Endodermal cell (in vitro differentiated cells): Measurements from ENCODE around the gene ARL4D. TPM values are rescaled to one million over a fixed set of nuclear protein-coding genes. Genes with fewer than 3 reads are reported as not detected.

Experiments used
- DNase-seq: peaks from one replicate; pipeline ENCODE4 v3.0.0-alpha.2; 2017
- H3K27ac ChIP-seq: 2 replicates; pipeline ENCODE4 v1.5.1; 2013; ENCODE audit warnings: mild to moderate bottlenecking, low read depth, low read length, moderate library complexity
- H3K27me3 ChIP-seq: 2 replicates; pipeline ENCODE4 v1.6.1; 2013; ENCODE audit warnings: mild to moderate bottlenecking, low read length, moderate library complexity; ENCODE audit not compliant: insufficient read depth, control insufficient read depth, poor library complexity, severe bottlenecking
- H3K36me3 ChIP-seq: 2 replicates; pipeline ENCODE4 v1.7.0; 2013; ENCODE audit warnings: mild to moderate bottlenecking, low read length, moderate library complexity; ENCODE audit not compliant: control insufficient read depth, insufficient read depth
- H3K4me1 ChIP-seq: one replicate; pipeline ENCODE4 v1.7.0; 2013; ENCODE audit warnings: low read length; ENCODE audit not compliant: control insufficient read depth, insufficient read depth
- H3K4me3 ChIP-seq: 2 replicates; pipeline ENCODE4 v1.5.1; 2013; ENCODE audit warnings: mild to moderate bottlenecking, low read length, moderate library complexity
- H3K9ac ChIP-seq: 2 replicates; pipeline ENCODE4 v1.6.1; 2013; ENCODE audit warnings: mild to moderate bottlenecking, low read length, moderate library complexity; ENCODE audit not compliant: poor library complexity, severe bottlenecking; ENCODE audit errors: extremely low read depth
- H3K9me3 ChIP-seq: 2 replicates; pipeline ENCODE4 v1.6.1; 2013; ENCODE audit warnings: mild to moderate bottlenecking, low read length, moderate library complexity; ENCODE audit not compliant: control insufficient read depth
- H3K27ac Mint-ChIP-seq: 2 replicates; pipeline ENCODE4 v1.8.0; 2020; ENCODE audit warnings: mixed read lengths
- H3K27me3 Mint-ChIP-seq: 2 replicates; pipeline ENCODE4 v1.8.0; 2021; ENCODE audit warnings: mild to moderate bottlenecking, mixed read lengths; ENCODE audit not compliant: insufficient read depth
- H3K36me3 Mint-ChIP-seq: 2 replicates; pipeline ENCODE4 v1.8.0; 2020; ENCODE audit warnings: low read depth, mixed read lengths
- H3K4me1 Mint-ChIP-seq: 2 replicates; pipeline ENCODE4 v1.8.0; 2020; ENCODE audit warnings: mixed read lengths
- H3K4me3 Mint-ChIP-seq: 2 replicates; pipeline ENCODE4 v1.8.0; 2020; ENCODE audit warnings: mild to moderate bottlenecking, moderate library complexity, mixed read lengths
- H3K9me3 Mint-ChIP-seq: 2 replicates; pipeline ENCODE4 v1.8.0; 2020; ENCODE audit warnings: mild to moderate bottlenecking, mixed read lengths
- WGBS, 2 experiments: methylation state at CpG; one replicate each; pipeline versions ENCODE4 v1.1.5 to v1.1.7; 2013; ENCODE audit warnings: missing lambda C conversion rate in 2 of 2, mixed read lengths in 1 of 2; ENCODE audit not compliant: insufficient coverage in 1 of 2, insufficient read length in 1 of 2; 5-methylcytosine and 5-hydroxymethylcytosine counted together
- total RNA-seq, 2 donors: library from RNA; stranded (reverse); fragmentation: NEBNext Ultra II Directional in 1 of 2; extraction: Animal tissue kit (Norgen Biotek cat#: 25700) in 1 of 2; gene quantifications; 2 replicates in 1 of 2; 3 replicates in 1 of 2; pipeline ENCODE4 v1.2.1, GENCODE V29; 2021
- TF ChIP-seq, protein P1 (sequence below): fragments of 200-600 bp; sonication (generic); conservative IDR thresholded peaks from 2 replicates; pipeline ENCODE4 v1.5.0; 2021; ENCODE audit warnings: antibody characterized with exemption, mild to moderate bottlenecking

Gene ARL4D
- total RNA-seq, 2 donors from 2014 or later: 129 to 142 TPM

DNA sequence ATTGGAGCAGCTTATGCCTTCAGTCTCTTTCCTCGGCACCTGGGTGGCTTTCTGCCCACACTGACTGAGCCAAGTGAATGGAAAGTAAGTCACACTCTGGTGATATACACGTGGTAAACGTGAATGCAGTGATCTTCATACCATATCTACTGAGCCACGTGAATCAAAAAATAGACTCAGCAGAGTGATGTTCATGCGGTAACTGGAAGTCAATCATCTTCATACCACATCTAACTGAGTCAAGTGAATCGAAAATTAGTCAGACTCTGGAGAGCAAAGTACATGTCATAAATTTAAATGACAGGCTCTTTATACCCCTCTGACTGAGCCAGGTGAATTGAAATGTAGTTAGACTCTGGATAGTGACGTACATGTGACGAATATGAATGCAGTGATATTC, 47.1 kb upstream of the ARL4D start:
- Mint-ChIP-seq H3K9me3 (peaks cover 46% of the 10 kb centered on the region), H3K4me1 (peaks cover 17% of the 10 kb centered on the region), H3K36me3 (peaks cover 50% of the 10 kb centered on the region), H3K4me3 (no peak overlapping the region), H3K27me3 (no peaks in the 10 kb centered on the region), H3K27ac (no peak overlapping the region)
- Histone ChIP-seq H3K9me3 (peaks cover 63% of the 10 kb centered on the region), H3K9ac (no peak overlapping the region), H3K4me3 (no peak overlapping the region), H3K27me3 (no peaks in the 10 kb centered on the region), H3K4me1 (peaks cover 6% of the 10 kb centered on the region), H3K36me3 (peaks cover 30% of the 10 kb centered on the region), H3K27ac (no peak overlapping the region)
- no peak for DNase-seq
- TF ChIP-seq, protein P1, sequence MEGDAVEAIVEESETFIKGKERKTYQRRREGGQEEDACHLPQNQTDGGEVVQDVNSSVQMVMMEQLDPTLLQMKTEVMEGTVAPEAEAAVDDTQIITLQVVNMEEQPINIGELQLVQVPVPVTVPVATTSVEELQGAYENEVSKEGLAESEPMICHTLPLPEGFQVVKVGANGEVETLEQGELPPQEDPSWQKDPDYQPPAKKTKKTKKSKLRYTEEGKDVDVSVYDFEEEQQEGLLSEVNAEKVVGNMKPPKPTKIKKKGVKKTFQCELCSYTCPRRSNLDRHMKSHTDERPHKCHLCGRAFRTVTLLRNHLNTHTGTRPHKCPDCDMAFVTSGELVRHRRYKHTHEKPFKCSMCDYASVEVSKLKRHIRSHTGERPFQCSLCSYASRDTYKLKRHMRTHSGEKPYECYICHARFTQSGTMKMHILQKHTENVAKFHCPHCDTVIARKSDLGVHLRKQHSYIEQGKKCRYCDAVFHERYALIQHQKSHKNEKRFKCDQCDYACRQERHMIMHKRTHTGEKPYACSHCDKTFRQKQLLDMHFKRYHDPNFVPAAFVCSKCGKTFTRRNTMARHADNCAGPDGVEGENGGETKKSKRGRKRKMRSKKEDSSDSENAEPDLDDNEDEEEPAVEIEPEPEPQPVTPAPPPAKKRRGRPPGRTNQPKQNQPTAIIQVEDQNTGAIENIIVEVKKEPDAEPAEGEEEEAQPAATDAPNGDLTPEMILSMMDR: no peak
- WGBS, 2 experiments: 95 to 98% methylated on average over 8 of the region's 8 CpGs

DNA sequence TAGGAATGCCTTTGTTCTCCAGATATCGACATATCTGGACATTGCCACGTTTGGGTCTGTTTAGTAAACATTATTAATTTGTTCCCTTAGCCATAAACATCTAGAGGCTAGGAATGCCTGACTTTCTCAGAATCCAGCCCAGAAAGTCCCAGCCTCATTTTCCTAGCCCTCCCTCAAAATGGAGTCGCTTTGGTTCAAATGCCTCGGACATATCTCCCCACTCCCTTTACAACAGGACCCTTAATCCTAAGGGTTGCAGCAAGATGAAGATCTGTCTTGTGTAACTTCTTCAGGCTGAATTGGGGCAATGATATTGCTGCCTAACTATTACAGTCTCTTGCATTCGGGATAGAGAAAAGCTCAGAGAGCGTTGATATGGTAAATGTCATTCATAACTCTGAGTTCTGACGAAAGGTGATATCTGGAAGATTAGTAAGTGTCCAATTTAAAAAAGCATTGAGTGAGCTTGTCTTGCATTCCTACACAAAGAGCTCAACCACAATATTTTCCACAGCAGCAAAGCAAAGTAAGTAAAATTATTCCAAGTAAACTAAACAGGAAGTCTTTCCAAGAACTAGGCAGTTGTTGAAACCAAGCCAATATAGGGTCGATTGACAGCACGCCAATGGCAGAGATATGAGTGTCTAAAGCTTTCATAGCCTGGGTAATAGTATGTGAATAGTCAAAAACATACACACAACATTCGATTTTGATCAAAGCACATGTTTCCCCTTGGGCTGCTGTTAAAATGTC, 46.0 kb upstream of the ARL4D start:
- Histone ChIP-seq H3K27me3 (no peaks in the 10 kb centered on the region), H3K4me3 (no peak overlapping the region), H3K4me1 (peaks cover 6% of the 10 kb centered on the region), H3K9me3 (peaks cover 52% of the 10 kb centered on the region), H3K9ac (no peak overlapping the region), H3K27ac (no peak overlapping the region), H3K36me3 (peaks cover 30% of the 10 kb centered on the region)
- Mint-ChIP-seq H3K9me3 (peaks cover 35% of the 10 kb centered on the region), H3K4me3 (no peak overlapping the region), H3K36me3 (peaks cover 40% of the 10 kb centered on the region), H3K27me3 (no peaks in the 10 kb centered on the region), H3K27ac (no peak overlapping the region), H3K4me1 (peaks cover 17% of the 10 kb centered on the region)
- TF ChIP-seq, protein P1: no peak
- no peak for DNase-seq
- WGBS, 2 experiments: 95 to 97% methylated on average over 8 to 10 of the region's 10 CpGs

DNA sequence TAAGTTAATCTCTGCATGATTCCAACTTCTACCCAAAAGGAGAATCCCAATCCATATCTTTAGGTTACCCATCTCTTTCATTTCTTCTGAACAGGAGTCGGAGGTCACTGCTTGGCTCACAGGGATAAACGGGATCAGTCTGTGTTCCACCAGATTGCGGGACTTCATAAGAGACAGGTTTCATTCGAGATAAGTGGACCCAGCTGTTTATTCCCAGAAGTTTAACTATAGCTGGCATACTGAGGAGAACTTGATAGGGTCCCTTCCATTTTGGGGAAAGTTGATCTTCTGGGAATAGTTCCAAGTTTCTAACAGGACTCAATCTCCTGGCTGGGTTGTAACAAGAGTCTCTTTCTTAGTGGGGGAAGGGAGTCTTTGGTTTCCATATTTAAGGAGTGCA, 45.4 kb upstream of the ARL4D start:
- H3K27ac ChIP-seq: no peak overlapping the region
- Mint-ChIP-seq H3K4me1 (peaks cover 17% of the 10 kb centered on the region), H3K36me3 (peaks cover 39% of the 10 kb centered on the region), H3K27ac (no peak overlapping the region), H3K4me3 (no peak overlapping the region), H3K27me3 (peaks cover 4% of the 10 kb centered on the region), H3K9me3 (peaks cover 29% of the 10 kb centered on the region)
- H3K4me3 ChIP-seq: no peak overlapping the region
- H3K4me1 ChIP-seq: peaks cover 6% of the 10 kb centered on the region
- no peak overlapping the region for H3K9ac ChIP-seq
- no peak for DNase-seq
- TF ChIP-seq, protein P1: no peak
- H3K9me3 ChIP-seq: peaks cover 46% of the 10 kb centered on the region
- peaks cover 30% of the 10 kb centered on the region for H3K36me3 ChIP-seq
- 90 to 98% methylated on average over 4 of the region's 4 CpGs for WGBS, 2 experiments
- H3K27me3 ChIP-seq: no peaks in the 10 kb centered on the region
